PC-3 (cell line): Measurements from ENCODE around the gene JAK3.
"Not testable (repeated sequence)": the region's sequence is repeated elsewhere in the genome, so short reads cannot be mapped to it uniquely, and the experiment has no call there.

Source experiments
- EZH2 ChIP-seq: fragments of 300-600 bp; sonication (generic); IDR thresholded peaks from one replicate; pipeline ENCODE4 v1.6.1; 2017; ENCODE audit warnings: antibody characterized with exemption, mild to moderate bottlenecking, low read length; ENCODE audit not compliant: unreplicated experiment
- TF ChIP-seq, protein P1 (sequence below): fragments of 300-600 bp; sonication (generic); conservative IDR thresholded peaks from 2 replicates; pipeline ENCODE4 v1.5.1; 2017; ENCODE audit warnings: antibody characterized with exemption, low read depth, mild to moderate bottlenecking, low read length

DNA sequence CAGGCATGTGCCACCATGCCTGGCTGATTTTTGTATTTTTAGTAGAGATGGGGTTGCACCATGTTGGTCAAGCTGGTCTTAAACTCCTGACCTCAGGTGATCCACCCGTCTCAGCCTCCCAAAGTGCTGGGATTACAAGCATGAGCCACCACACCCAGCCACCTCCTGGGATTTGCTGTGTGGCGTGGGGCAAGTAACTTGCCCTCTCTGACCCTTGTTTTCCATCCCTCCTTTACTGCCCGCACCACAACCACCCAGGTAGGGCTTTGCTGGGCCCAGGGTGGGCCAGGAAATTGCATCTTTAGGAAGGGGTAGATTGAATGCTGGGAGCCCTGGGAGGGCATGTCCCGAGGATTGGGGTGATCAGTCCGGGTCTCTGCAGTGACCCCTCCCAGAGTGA, 64.1 kb downstream of the JAK3 start:
- TF ChIP-seq, protein P1, sequence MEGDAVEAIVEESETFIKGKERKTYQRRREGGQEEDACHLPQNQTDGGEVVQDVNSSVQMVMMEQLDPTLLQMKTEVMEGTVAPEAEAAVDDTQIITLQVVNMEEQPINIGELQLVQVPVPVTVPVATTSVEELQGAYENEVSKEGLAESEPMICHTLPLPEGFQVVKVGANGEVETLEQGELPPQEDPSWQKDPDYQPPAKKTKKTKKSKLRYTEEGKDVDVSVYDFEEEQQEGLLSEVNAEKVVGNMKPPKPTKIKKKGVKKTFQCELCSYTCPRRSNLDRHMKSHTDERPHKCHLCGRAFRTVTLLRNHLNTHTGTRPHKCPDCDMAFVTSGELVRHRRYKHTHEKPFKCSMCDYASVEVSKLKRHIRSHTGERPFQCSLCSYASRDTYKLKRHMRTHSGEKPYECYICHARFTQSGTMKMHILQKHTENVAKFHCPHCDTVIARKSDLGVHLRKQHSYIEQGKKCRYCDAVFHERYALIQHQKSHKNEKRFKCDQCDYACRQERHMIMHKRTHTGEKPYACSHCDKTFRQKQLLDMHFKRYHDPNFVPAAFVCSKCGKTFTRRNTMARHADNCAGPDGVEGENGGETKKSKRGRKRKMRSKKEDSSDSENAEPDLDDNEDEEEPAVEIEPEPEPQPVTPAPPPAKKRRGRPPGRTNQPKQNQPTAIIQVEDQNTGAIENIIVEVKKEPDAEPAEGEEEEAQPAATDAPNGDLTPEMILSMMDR = not testable (repeated sequence)
- not testable (repeated sequence) for TF ChIP-seq EZH2
